Measurements from ENCODE around the gene KRT86.

KRT86 gene

DNA sequence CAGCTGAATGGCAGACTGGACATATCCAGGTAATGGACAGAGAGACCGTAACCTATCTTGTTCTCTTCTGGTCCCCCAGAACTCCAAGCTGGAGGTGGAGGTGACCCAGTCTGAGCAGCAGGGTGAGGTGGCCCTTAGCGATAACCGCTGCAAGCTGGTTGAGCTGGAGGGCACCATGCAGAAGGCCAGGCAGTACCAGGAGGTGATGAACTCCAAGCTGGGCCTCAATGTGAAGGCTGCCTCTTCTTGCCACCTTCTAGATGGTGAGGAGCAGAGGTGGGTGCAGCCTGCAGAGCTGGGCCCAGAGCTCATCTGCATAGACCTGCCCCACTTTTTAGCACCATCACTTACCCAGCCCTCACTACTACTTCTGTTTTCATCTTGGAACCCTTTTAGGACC is 7.2 kb upstream of the KRT86 start:
- Histone ChIP-seq H3K36me3 (ENCODE audit: control insufficient read depth in 2 of 2, insufficient read depth in 1 of 2, low read length in 2 of 2) (no peaks in the 10 kb centered on the region), H3K9me3 (ENCODE audit: control insufficient read depth, insufficient read depth, low read depth, low read length) (no peaks in the 10 kb centered on the region), H3K4me1 (ENCODE audit: control insufficient read depth, insufficient read depth, low read length) (peaks cover 3% of the 10 kb centered on the region; the same call in 1 of the 2 replicates), H3K27ac (ENCODE audit: extremely low read depth, low read depth, low read length) (no peak overlapping the region), H3K4me3 (ENCODE audit: low read depth, low read length) (no peak overlapping the region)
- TF ChIP-seq ZFP3 (tag by site-specific recombination; IDR thresholded peaks at IDR 0.05; ENCODE audit: low read depth) (no peak), BCL11B (tag by site-specific recombination; IDR thresholded peaks at IDR 0.05; ENCODE audit: low read depth) (no peak), HOXC10 (CRISPR knock-in tag; IDR thresholded peaks at IDR 0.05) (no peak), ZNF175 (tag by site-specific recombination; IDR thresholded peaks at IDR 0.05) (no peak), ZSCAN16 (tag by site-specific recombination; IDR thresholded peaks at IDR 0.05) (no peak), KLF8 (tag by site-specific recombination; IDR thresholded peaks at IDR 0.05) (no peak), ZNF354C (tag by site-specific recombination; IDR thresholded peaks at IDR 0.05; ENCODE audit: borderline replicate concordance, low read depth) (no peak), ZNF311 (tag by site-specific recombination; IDR thresholded peaks at IDR 0.05; ENCODE audit: borderline replicate concordance) (no peak)
- TF ChIP-seq, protein P1, sequence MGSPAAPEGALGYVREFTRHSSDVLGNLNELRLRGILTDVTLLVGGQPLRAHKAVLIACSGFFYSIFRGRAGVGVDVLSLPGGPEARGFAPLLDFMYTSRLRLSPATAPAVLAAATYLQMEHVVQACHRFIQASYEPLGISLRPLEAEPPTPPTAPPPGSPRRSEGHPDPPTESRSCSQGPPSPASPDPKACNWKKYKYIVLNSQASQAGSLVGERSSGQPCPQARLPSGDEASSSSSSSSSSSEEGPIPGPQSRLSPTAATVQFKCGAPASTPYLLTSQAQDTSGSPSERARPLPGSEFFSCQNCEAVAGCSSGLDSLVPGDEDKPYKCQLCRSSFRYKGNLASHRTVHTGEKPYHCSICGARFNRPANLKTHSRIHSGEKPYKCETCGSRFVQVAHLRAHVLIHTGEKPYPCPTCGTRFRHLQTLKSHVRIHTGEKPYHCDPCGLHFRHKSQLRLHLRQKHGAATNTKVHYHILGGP (tag by site-specific recombination; IDR thresholded peaks at IDR 0.05): no peak
- TF ChIP-seq, protein P2, sequence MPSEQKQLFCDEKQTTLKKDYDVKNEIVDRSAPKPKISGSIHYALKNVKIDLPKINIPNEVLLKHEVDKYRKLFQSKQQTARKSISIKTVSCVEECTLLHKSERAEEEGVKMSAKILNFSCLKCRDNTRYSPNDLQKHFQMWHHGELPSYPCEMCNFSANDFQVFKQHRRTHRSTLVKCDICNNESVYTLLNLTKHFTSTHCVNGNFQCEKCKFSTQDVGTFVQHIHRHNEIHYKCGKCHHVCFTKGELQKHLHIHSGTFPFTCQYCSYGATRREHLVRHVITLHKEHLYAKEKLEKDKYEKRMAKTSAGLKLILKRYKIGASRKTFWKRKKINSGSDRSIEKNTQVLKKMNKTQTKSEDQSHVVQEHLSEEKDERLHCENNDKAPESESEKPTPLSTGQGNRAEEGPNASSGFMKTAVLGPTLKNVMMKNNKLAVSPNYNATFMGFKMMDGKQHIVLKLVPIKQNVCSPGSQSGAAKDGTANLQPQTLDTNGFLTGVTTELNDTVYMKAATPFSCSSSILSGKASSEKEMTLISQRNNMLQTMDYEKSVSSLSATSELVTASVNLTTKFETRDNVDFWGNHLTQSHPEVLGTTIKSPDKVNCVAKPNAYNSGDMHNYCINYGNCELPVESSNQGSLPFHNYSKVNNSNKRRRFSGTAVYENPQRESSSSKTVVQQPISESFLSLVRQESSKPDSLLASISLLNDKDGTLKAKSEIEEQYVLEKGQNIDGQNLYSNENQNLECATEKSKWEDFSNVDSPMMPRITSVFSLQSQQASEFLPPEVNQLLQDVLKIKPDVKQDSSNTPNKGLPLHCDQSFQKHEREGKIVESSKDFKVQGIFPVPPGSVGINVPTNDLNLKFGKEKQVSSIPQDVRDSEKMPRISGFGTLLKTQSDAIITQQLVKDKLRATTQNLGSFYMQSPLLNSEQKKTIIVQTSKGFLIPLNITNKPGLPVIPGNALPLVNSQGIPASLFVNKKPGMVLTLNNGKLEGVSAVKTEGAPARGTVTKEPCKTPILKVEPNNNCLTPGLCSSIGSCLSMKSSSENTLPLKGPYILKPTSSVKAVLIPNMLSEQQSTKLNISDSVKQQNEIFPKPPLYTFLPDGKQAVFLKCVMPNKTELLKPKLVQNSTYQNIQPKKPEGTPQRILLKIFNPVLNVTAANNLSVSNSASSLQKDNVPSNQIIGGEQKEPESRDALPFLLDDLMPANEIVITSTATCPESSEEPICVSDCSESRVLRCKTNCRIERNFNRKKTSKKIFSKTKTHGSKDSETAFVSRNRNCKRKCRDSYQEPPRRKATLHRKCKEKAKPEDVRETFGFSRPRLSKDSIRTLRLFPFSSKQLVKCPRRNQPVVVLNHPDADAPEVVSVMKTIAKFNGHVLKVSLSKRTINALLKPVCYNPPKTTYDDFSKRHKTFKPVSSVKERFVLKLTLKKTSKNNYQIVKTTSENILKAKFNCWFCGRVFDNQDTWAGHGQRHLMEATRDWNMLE (tag by site-specific recombination; conservative IDR thresholded peaks at IDR 0.05; ENCODE audit: low read depth): no peak
- TF ChIP-seq, protein P3, sequence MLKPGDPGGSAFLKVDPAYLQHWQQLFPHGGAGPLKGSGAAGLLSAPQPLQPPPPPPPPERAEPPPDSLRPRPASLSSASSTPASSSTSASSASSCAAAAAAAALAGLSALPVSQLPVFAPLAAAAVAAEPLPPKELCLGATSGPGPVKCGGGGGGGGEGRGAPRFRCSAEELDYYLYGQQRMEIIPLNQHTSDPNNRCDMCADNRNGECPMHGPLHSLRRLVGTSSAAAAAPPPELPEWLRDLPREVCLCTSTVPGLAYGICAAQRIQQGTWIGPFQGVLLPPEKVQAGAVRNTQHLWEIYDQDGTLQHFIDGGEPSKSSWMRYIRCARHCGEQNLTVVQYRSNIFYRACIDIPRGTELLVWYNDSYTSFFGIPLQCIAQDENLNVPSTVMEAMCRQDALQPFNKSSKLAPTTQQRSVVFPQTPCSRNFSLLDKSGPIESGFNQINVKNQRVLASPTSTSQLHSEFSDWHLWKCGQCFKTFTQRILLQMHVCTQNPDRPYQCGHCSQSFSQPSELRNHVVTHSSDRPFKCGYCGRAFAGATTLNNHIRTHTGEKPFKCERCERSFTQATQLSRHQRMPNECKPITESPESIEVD (tag by site-specific recombination; IDR thresholded peaks at IDR 0.05): no peak
- ChIA-PET POLR2A (no interaction called here), CTCF (interaction anchor here (0.6 to 10.0 kb wide), 3 partner anchors 11 to 58 kb away, joined by 3 to 98 read pairs (median 6); no protein-coding TSS in a partner anchor)

DNA sequence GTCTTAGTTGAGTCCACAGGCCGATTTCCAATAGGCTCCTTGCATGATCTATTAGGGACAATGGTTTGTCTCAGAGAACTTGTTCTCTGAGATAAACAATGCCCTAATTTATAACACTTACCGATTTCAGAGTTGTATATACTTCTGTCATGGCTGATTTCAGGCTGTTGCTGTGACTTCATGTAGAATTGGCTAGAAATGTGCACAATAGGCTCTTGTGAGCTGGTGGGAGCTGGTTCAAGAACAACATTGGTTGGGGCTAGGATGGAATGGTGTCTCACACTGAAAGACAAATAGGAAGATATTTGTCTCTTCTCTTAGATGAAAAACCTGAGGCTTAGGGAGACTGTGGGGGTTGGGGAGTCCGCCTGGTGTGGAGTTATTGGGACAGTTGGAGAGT is 6.7 kb upstream of the KRT86 start:
- no peak overlapping the region for H3K27ac ChIP-seq (ENCODE audit: extremely low read depth, low read depth, low read length)
- ChIA-PET POLR2A (no interaction called here), CTCF (interaction anchor here (0.6 to 10.0 kb wide), 4 partner anchors 8 to 57 kb away, joined by 3 to 98 read pairs (median 5); no protein-coding TSS in a partner anchor)
- no peak overlapping the region for H3K4me3 ChIP-seq (ENCODE audit: low read depth, low read length)
- no peaks in the 10 kb centered on the region for H3K4me1 ChIP-seq (ENCODE audit: control insufficient read depth, insufficient read depth, low read length)
- H3K36me3 ChIP-seq (ENCODE audit: control insufficient read depth in 2 of 2, insufficient read depth in 1 of 2, low read length in 2 of 2): no peaks in the 10 kb centered on the region
- H3K9me3 ChIP-seq (ENCODE audit: control insufficient read depth, insufficient read depth, low read depth, low read length): no peaks in the 10 kb centered on the region
- TF ChIP-seq ZNF76 (tag by site-specific recombination; IDR thresholded peaks at IDR 0.05; ENCODE audit: borderline replicate concordance, low read depth): no peak
- no peak for TF ChIP-seq ZNF548 (tag by site-specific recombination; IDR thresholded peaks at IDR 0.05)
- no peak for TF ChIP-seq ZNF514 (tag by site-specific recombination; IDR thresholded peaks at IDR 0.05)
- TF ChIP-seq ZNF837 (tag by site-specific recombination; IDR thresholded peaks at IDR 0.05): no peak
- no peak for TF ChIP-seq ZNF623 (tag by site-specific recombination; IDR thresholded peaks at IDR 0.05)
- TF ChIP-seq YY2 (tag by site-specific recombination; IDR thresholded peaks at IDR 0.05): no peak
- TF ChIP-seq ZNF19 (tag by site-specific recombination; IDR thresholded peaks at IDR 0.05; ENCODE audit: low read depth): no peak
- no peak for TF ChIP-seq ZNF610 (tag by site-specific recombination; IDR thresholded peaks at IDR 0.05; ENCODE audit: borderline replicate concordance)
- TF ChIP-seq ZNF473 (tag by site-specific recombination; IDR thresholded peaks at IDR 0.05): no peak
